ENCODE data around the gene RUFY3. TPM values are rescaled to one million over a fixed set of nuclear protein-coding genes. Genes with fewer than 3 reads are reported as not detected.

The RUFY3 gene
- total and polyA plus RNA-seq, 9 of the 15 experiments (the other 6 are each of a cell fraction or from before 2014, with no cell fraction given): 4.2 to 31.1 (median 21.5) TPM

DNA sequence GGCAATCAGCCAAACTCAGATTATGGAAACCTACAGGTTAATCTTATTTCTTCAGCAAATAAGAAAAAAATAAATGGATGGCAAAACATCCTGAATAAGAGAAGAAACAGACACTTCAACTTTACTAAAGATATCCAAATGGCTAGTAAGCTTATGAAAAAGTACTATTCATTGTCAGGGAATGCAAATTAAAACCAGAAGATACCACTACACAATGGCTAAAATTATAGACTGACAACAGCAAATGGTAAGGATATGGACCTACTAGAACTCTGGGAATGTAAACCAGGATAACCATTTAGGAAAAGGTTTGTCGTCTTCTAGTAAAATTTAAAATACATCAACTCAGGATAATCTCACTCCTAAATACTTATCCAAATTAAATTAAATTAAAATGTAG lies 93.6 kb downstream of the RUFY3 start (continued):
- TF ChIP-seq, protein P1, sequence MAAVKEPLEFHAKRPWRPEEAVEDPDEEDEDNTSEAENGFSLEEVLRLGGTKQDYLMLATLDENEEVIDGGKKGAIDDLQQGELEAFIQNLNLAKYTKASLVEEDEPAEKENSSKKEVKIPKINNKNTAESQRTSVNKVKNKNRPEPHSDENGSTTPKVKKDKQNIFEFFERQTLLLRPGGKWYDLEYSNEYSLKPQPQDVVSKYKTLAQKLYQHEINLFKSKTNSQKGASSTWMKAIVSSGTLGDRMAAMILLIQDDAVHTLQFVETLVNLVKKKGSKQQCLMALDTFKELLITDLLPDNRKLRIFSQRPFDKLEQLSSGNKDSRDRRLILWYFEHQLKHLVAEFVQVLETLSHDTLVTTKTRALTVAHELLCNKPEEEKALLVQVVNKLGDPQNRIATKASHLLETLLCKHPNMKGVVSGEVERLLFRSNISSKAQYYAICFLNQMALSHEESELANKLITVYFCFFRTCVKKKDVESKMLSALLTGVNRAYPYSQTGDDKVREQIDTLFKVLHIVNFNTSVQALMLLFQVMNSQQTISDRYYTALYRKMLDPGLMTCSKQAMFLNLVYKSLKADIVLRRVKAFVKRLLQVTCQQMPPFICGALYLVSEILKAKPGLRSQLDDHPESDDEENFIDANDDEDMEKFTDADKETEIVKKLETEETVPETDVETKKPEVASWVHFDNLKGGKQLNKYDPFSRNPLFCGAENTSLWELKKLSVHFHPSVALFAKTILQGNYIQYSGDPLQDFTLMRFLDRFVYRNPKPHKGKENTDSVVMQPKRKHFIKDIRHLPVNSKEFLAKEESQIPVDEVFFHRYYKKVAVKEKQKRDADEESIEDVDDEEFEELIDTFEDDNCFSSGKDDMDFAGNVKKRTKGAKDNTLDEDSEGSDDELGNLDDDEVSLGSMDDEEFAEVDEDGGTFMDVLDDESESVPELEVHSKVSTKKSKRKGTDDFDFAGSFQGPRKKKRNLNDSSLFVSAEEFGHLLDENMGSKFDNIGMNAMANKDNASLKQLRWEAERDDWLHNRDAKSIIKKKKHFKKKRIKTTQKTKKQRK (IDR thresholded peaks at IDR 0.05; ENCODE audit: borderline replicate concordance, low read depth, low read length): no peak
- TF ChIP-seq, protein P2, sequence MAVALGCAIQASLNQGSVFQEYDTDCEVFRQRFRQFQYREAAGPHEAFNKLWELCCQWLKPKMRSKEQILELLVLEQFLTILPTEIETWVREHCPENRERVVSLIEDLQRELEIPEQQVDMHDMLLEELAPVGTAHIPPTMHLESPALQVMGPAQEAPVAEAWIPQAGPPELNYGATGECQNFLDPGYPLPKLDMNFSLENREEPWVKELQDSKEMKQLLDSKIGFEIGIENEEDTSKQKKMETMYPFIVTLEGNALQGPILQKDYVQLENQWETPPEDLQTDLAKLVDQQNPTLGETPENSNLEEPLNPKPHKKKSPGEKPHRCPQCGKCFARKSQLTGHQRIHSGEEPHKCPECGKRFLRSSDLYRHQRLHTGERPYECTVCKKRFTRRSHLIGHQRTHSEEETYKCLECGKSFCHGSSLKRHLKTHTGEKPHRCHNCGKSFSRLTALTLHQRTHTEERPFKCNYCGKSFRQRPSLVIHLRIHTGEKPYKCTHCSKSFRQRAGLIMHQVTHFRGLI (CRISPR knock-in tag; IDR thresholded peaks at IDR 0.05): no peak
- TF ChIP-seq, protein P3, sequence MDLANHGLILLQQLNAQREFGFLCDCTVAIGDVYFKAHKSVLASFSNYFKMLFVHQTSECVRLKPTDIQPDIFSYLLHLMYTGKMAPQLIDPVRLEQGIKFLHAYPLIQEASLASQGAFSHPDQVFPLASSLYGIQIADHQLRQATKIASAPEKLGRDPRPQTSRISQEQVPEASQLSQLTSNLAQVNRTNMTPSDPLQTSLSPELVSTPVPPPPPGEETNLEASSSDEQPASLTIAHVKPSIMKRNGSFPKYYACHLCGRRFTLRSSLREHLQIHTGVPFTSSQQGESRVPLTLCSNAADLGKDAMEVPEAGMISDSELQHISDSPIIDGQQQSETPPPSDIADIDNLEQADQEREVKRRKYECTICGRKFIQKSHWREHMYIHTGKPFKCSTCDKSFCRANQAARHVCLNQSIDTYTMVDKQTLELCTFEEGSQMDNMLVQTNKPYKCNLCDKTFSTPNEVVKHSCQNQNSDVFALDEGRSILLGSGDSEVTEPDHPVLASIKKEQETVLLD (IDR thresholded peaks at IDR 0.05): no peak
- TF ChIP-seq KDM5B (IDR thresholded peaks at IDR 0.05; ENCODE audit: insufficient replicate concordance, low read depth, low read length): no peak
- no peak for TF ChIP-seq GTF2E2 (tag; IDR thresholded peaks at IDR 0.05)
- TF ChIP-seq, protein P4, sequence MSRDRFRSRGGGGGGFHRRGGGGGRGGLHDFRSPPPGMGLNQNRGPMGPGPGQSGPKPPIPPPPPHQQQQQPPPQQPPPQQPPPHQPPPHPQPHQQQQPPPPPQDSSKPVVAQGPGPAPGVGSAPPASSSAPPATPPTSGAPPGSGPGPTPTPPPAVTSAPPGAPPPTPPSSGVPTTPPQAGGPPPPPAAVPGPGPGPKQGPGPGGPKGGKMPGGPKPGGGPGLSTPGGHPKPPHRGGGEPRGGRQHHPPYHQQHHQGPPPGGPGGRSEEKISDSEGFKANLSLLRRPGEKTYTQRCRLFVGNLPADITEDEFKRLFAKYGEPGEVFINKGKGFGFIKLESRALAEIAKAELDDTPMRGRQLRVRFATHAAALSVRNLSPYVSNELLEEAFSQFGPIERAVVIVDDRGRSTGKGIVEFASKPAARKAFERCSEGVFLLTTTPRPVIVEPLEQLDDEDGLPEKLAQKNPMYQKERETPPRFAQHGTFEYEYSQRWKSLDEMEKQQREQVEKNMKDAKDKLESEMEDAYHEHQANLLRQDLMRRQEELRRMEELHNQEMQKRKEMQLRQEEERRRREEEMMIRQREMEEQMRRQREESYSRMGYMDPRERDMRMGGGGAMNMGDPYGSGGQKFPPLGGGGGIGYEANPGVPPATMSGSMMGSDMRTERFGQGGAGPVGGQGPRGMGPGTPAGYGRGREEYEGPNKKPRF (IDR thresholded peaks at IDR 0.05; ENCODE audit: low read depth, low read length): no peak

Measured in K562 (cell line).